Measurements from ENCODE around the gene SCAANT1.

Gene SCAANT1

DNA sequence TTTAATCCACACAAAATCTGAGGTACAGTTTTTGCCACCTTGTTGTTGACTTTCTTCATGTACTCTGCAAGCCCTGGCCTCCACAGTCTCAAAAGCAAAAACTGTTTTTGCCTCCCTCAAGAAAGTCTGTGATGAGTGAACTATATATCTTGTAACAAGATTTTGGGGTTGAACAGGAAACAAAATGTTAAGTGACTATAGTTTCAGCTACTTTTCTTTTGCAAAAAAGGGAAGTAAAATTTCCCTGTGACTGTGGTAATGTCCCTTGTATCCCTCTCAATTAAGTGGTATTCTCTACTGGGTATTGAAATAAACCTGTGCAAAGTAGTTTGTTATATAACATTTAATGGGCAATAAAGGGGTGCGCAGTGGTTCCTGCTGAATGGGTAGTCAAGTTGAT, 21.3 kb upstream of the SCAANT1 start:
- DNase-seq: no peak

DNA sequence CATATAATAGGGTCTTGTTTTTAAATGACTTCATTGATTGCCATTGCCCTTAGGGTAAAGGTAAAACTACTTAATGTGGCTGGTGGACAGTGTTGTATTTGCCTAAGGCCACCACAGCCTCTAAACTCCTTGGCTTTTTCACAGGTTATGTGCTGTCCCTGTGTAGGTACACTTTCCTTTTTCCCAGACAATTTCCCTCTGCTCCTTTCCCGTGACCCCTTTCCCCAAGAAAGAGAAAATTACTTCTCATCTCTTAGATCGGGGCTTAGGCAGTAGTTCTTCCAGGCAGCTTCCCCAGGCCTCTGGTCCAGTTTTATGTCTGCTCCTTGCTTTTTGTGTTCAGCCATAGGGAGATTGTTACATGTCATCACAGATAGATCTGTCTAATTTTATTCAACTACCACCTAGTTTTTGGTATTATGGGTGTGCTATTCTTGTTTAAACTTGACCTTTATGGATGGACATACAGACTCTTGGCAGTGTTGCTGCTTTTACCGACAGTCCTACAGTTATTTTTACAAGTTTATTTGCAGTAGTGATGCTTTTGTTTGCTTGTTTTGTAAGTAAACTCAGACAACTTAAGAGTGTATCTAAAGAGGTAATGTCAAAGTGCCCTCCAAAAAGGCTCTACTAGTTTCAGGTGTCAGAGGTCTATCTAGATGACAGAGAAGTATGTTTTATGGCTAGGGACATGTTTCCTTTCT, 20.5 kb upstream of the SCAANT1 start:
- DNase-seq: no peak

DNA sequence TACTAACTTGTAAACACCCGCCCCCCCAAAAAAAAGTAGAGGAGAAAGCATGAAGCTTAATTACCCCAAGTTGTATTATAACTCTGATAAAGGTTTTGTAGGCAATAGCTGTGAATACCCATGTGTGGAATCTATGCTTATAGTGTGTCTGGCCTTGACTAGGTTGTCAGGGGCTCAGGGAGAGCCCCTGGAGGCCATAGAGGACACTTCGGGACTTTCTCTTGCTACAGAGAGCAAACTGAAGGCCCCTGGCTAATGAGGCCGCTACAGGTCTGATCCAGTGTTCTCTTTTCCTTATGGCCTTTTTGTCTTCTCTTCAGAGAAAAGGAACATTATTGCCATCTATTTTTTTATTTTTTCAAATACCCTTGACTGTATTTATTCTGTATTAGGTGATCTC, 19.1 kb upstream of the SCAANT1 start:
- no peak for DNase-seq

DNA sequence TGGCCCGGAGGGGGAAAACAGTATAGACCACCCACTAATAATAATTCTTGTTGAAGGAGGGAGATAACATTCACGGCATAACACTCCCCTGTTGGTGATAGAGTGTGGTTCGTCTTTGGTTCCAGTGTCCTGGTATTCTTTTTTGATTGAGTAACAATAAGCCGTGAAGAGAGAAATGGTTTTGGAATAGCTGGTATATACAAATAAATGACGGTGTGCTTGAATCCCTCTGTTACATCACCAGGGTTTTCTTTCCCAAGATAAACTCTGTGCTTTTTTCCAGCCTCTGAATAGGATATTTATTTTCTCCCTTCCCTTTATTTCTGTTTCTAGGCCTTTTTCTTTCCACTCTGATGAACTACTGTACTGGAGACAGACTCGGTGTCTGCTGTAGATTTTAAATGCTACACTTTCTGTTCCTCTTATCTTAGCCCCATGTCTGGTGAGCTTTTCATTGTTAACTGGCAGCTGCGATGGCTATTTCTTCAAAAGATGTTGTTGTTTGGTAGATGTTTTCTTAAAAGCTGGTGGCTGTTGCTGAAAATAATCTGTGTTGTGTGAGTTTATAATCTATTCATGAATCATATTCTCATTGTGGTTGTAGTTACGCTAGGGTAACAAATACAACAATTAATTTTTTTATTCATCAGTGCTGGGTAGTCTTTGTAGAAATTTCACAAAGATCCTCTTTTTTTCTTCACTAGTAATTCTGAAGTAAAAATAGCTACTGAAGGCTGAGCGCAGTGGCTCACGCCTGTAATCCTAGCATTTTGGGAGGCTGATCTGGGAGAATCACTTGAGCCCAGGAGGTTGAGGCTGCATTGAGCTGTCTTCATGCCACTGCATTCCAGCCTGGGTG, 15.5 kb upstream of the SCAANT1 start:
- no peak for DNase-seq

DNA sequence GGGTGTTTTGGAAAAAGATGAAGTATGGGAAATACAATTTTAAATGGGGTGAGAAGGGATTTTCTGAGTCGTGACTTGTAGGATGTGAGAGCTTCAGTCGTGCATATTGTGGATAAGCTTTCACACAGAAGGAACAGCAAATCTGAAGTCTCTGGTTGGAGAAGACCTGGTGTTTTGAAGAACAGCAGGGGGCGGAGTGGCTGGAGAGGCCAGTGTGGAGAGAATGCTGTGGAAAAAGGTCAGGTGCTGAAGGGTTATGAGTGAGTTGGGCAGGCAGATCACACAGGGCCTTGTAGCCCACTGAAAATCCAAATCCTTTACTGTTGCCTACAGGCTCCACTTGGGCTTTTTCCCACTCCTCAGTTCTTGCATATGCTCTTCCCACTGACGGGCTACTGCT, 14.1 kb upstream of the SCAANT1 start:
- no peak for DNase-seq

DNA sequence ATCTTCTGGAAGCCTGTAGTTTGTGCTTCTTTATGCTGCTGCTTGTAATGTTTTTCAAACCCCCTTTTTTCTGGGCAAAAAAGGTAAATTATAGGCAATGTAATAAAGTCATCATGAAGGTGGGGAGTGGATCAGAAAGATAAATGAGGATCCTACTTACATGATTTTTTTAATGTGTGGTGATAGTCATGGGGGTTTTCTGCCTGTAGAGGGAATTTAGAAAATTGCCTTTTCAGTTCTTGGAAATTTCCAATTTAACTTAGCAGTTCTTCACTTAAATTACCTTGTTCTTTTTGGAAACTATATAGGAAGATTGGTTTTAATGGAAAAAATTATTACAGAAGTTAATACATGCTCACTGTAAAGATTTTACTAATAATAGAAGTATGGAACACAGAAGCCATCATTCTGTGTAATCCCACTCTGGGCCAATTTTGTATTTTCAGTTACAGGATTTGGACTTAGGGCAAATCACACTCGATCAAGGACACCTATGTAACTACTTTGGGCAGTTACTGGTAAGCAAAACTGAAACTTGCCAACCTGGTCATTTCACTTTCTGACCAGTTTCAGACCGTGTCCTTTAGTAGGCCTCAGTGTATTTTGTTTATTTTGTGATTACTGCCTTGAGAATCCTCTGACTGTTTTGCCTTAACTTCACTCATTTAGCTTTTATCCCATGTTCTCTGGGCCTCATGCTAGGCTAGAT, 10.5 kb upstream of the SCAANT1 start:
- DNase-seq: no peak

DNA sequence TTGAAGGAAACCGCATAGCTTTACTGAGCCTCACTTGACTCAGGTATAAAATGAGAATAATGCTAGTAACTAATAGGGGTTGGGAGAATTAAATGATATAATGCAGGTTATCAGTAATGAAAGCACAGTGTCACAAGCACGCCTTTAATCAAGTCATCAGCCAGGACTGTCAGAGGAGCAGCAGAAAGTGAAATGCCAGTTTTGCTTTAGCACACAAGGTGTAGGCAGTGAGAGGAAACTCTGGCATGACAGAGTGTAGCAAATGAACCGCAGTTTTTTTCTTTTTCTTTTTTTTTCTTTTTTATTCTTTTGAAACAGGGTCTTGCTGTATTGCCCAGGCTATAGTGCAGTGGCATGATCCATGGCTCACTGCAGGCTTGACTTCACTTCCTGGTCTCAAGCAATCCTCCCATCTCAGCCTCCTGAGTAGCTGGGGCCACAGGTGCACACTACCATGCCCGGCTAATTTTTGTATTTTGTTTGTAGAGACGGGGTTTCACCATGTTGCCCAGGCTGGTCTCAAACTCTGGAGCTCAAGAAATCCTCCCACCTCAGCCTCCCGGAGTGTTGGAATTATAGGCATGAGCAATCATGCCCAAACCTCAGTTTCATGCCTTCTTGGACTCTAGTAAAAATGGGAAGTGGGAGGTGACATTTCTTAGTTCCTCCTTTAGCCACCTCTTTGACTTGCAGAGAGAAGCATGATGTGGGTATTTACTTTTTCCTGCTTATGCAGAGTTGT, 9.7 kb upstream of the SCAANT1 start:
- DNase-seq: no peak

DNA sequence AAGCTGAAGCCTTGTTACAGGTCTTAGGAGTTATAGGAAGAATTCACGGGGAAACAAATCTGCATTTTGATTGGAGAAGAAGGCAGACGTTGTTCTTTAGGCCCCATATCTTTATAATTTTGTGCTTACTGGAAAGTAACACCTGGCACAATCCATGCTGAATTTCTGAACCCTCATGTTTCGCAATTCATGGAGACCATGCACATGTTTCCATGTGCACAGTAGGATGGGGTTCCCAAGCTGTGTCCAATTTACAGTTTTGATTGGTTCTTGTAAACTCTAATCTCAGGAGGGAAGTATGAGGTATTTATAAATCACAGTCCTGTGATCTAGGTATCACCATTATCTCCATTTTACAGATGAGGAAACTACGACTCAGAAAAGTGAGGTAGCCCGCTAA, 7.8 kb upstream of the SCAANT1 start:
- no peak for DNase-seq

DNA sequence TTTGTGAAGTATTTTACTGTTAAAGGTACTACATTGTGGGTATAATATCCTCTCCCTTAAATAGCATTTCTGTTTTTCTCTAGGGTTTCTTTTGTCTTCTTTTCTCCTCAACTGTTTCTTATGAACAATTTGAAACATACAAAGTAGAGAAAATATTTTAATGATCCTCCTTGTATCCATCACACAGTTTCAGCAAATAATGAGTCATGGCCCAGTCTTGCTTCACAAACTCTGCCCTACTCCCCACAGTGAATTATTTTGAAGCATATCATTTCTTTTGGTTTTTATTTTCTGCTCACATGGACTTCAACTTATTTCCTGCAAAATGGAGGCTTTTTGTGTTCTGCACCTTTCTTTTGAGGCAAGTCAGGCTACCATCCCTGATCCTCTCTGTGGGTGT, 6.1 kb upstream of the SCAANT1 start:
- no peak for DNase-seq

DNA sequence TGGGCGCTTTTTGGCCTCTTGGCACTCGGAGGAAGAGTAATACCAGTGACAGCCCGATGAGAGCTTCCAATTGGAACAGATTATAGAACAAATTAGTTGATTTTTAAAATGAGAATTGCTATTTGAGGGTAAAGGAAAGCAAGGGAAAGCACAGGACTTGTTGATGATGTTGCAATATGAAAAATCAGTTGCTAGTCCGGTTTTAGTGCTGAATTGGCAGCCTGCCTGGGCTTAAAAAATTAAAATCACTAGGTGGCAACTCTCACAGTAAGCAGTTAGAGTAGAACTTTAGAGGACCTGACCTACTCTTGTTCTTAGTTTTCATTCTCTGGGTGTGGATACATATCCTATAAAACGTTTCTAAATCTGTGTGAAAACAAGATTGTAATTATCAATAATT, 2.1 kb upstream of the SCAANT1 start:
- peak; percentile 3 for DNase-seq

DNA sequence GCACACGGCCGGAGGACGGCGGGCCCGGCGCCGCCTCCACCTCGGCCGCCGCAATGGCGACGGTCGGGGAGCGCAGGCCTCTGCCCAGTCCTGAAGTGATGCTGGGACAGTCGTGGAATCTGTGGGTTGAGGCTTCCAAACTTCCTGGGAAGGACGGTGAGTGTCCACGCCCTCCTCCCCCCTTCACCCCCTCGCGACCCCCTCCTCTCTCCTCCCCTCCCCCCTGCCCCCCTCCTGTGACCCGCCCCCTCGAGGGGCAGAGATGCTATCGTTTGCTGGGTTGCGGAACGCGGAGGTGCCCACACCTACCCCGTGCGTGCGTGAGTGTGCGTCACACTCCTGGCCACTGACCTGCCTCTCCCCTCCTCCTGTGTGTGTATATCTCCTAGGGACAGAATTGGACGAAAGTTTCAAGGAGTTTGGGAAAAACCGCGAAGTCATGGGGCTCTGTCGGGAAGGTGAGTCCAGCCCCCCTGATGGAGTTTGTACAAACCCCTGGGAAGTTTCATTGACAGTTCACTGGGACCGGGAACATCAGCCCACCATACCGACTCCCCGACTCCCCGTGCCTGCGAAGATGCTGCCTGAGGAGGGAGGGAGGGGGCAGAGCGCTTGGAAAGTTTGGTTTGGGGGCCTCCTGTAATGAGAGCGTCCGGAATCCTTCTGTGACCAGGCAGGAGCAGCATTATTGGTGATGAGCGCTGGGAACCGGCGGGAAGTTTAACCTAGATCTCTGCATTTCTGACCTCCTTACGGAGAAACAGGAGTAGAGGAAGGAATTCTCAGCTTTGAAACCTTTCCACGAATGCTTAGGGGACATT, 795 bp upstream of the SCAANT1 start:
- no peak for DNase-seq

DNA sequence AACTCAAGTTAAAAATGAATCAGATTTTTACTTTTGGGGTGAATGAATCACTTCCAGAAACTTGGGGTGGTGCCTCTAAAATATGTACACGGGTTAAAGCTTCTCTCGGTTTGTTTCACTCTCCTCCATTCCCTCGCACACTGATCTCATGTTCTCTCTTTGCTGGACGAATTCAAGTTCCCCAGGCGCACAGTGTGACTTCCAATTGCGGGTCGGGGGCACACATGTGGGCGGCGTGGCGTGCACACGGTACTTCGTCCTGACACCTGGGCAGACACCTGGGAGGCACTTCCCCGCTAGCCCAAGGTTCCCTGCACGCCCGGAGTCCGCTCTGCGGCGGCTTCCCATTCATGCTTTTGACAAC, 692 bp downstream of the SCAANT1 start:
- no peak for DNase-seq

DNA sequence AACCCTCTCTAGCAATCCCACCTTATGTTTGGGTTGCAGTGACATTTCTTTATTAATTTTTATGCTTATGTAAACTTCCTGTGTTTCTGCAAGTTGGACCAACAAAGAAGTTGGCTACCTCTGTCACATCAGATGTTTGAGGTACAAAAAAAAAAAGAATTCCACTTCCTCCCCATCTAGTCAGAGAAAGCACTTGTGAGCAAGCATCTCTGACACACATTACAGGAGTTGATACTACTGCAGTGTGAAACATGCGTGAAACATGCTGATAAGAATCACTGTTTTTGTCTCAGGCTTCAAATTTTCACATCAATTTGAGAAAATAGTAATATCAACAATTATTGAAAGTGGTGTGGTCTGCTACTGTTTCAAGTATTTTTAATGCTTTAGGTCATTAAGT, 1.3 kb downstream of the SCAANT1 start:
- DNase-seq: no peak

DNA sequence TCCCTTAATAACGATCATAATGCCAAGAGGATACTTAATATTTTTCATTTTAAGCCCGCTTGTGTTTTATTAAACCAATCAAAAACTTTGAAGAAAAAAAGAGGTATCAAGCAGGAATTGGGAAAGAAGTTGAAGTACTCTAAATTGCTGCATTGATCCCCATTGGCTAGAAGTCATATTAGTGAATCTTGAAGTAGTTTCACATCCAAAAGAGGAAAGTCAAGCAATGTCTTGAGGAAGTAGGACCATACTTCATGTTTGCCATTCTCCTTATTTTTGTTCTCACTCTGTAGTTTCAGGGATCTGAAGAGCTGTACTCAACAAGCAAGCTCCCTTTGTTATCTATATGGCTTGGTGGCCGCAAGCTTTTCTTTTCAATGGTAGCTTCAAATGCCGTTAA, 2.2 kb downstream of the SCAANT1 start:
- no peak for DNase-seq

DNA sequence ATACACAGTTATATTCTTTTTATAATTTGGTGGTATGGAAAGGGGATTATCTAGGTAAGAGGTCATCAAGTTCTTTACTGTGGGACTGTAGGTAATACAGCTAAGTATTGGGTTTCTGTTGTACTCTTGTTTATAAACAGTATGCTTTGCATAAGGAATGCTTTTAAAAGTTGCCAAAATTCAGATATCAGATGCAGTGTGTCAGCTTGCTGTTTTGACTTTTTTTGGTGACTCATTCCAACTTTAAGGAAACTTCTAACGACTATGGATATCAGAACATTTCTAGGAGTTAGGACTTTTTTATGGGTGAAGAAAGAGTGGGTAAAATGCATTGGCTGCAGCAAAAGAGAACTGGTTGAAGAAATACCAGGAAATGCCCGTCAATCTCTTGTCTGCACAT, 2.8 kb downstream of the SCAANT1 start:
- DNase-seq: no peak

DNA sequence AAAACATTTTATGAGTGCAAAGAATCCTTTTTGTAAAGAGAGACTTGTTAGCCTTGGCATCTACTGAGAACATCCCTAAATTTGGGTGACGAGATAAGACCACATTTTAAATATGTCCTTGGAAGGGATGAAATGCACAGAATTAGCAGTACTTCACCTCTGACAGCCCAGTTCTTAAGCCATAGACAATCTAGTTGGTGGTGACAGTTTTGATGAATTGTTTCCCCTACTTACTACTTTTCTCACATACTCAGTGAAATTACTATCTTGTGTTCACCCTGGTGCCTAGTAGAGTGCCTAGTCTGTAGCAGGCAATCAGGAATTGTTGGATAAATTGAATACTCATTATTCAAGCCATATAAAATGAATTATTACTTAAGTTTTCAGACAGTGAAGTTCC, 3.4 kb downstream of the SCAANT1 start:
- no peak for DNase-seq

DNA sequence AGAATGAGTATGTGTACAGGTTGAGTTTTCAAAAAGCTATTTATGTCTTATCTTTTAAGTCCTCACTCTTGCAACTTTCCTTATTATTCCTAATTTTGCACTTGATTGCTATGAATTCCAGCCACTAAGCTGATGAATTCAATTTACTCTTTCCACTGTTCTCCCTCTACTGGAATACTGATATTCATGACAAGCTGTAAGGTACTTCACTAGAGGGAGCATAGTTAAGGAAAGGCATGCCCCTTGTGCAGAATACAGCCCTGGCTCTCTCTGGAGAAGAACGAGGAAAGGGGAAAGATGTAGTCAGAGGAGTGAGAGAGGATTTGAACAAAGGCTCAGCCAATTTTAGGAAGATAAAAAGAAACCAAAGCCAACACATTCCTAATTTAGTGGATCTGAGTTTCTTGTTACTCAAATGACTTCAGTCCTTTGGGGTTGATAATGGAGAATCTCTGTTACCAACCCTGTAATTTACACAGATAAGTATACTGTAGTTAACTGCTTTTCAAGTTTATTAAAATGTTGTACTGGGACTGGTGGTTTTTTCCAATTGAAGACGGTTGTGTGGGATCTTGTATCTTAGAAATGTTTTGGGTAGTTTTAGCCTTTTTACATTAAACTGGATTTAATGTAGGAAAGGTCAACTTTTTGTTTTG, 4.0 kb downstream of the SCAANT1 start:
- DNase-seq: no peak

DNA sequence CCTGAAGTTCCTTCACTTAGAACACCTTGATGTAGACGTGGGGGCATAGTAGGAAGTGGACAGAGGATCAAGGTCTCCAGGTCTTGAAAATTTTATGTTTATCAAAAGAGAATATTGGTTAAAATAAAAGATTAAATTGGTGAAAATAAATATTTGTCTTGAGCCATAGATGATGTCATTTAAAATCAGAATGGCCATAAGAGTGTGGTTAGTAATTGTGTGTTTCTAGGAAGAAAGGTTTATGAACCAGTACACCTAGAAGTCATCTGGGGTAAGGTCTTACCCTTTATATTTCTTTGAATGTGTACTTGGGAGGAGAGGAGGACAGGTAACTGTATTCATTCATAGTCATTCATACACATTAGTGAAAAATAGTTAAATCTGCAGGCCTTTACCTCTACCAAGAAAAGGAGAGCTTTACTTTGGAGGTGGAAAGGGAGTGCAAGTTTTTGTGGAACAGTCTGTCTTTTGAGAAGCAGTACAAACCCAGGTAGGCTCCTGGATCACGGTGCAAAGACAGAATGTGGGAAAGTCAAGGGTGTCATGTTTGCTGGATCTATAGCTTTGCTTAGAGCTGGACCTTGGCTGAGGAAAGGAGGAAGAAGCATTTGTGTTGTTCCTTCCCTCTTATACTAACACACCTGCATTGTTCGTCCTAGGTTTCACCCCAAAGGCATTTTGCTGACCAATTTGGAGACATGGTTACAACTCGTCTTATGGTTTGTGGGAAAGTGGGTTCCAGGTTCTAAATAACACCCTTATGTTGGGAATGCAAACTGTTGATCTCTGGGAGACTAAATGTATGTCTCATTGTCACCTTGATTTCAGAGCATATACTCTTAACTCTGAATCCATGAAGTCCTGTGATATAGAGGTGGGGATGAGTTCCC, 6.2 kb downstream of the SCAANT1 start:
- no peak for DNase-seq

DNA sequence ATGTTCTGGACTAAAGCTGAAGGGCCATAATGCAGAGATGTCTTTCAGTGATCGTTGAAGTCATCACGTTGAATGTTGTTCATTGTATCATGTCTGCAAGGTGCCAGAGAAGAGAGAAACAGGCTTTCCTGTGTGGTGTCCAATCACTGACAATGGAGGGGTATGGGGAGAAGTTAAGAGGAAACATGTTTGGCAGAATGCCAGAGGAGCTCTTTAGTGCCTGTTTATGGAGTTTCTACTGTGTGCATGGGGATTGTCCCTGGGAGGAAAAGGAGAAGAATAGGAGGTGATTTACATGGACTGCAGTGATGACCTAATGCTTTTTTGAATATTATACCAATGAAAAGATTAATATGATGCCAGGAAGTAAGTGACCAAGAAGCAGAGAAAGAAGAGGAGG, 11.7 kb downstream of the SCAANT1 start:
- peak; percentile 43 for DNase-seq

DNA sequence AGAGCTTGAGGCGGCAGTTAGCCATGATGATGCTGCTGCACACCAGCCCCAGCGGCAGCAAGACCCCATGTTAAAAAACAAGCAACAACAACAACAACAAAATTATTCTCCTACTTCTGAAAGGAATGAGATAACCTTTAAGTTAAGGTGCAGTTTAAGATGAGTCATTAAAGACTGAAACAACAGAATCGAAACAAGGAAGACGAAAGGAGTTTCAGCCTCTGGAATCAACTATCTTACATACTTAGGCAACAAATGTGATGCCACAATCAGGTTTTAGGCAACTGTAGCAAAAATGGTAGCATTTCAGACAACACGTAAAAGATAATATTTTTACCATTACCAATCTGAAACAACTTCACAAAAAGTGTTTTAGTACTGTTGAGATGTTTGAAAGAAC, 12.2 kb downstream of the SCAANT1 start:
- no peak for DNase-seq

Data from COR-L47 (cell line).